Measurements from ENCODE around the gene CHI3L1. TPM values are rescaled to one million over a fixed set of nuclear protein-coding genes. Genes with fewer than 3 reads are reported as not detected.

CHI3L1 gene
- total RNA-seq, 1 experiment from 2014 or later: not detected

DNA sequence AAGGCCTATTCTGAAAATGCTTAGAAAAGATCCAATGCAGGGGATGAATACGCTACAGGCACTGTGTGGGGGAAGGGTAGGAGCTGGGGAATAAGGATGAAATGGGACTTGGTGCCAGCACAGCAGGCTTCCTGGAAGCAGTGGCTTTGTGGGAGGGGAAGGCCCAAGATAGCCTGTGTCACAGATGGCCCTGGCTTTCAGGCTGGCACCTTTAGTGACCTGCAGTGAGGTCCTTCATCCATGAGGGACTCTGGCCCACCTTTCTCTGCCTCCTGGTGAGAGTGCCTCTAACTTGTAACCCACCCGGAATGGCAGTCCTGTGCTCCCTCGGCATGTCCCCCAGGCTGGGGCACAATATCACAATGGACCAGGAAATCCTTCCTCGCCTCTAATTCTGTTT lies 919 bp downstream of the CHI3L1 start:
- Histone ChIP-seq H3K79me2 (ENCODE audit: insufficient read depth, low read length) (no peaks in the 10 kb centered on the region), H2BK5ac (ENCODE audit: insufficient read length, low read length) (no peak overlapping the region), H3K27ac (ENCODE audit: insufficient read length, low read depth, low read length) (no peak overlapping the region), H4K91ac (ENCODE audit: insufficient read length, low read depth, low read length) (no peak overlapping the region), H3K14ac (ENCODE audit: insufficient read depth, low read length) (peak overlapping the region; percentile 20; the same call in 1 of the 2 replicates), H2AFZ (ENCODE audit: low read length) (no peak overlapping the region), H2BK12ac (ENCODE audit: insufficient read length, low read depth, low read length) (no peak overlapping the region), H3K23ac (ENCODE audit: insufficient read length, low read depth, low read length) (no peak overlapping the region), H3K4ac (ENCODE audit: low read depth, low read length) (no peak overlapping the region), H2BK20ac (ENCODE audit: low read depth, low read length, poor library complexity, severe bottlenecking) (no peak overlapping the region), H3K9me3 (ENCODE audit: control insufficient read depth, low read depth, low read length) (no peaks in the 10 kb centered on the region), H4K5ac (ENCODE audit: insufficient read length, low read depth, low read length) (no peak overlapping the region), H3K4me2 (ENCODE audit: insufficient read depth, insufficient read length, low read length) (no peak overlapping the region), H3K4me1 (ENCODE audit: insufficient read depth, low read length) (peaks cover 6% of the 10 kb centered on the region; the same call in 1 of the 2 replicates), H3K27me3 (ENCODE audit: insufficient read depth, low read length) (no peaks in the 10 kb centered on the region), H4K8ac (replicated peaks; ENCODE audit: insufficient read length, low read depth, low read length) (no peak overlapping the region), H3T11ph (ENCODE audit: low read length) (no peak overlapping the region), H3K56ac (ENCODE audit: insufficient read length, low read depth, low read length) (no peak overlapping the region), H2AK5ac (ENCODE audit: insufficient read length, low read length) (no peak overlapping the region), H3K9ac (ENCODE audit: extremely low read depth, insufficient read length, low read length) (no peak overlapping the region), H3K79me1 (ENCODE audit: insufficient read depth, low read depth, low read length, poor library complexity, severe bottlenecking) (no peaks in the 10 kb centered on the region), H3K18ac (ENCODE audit: insufficient read length, low read depth, low read length) (no peak overlapping the region), H2BK15ac (ENCODE audit: low read depth, low read length) (no peak overlapping the region), H4K20me1 (ENCODE audit: control insufficient read depth, insufficient read depth, insufficient read length) (no peaks in the 10 kb centered on the region), H2BK120ac (ENCODE audit: low read depth, low read length, poor library complexity, severe bottlenecking) (no peak overlapping the region), H3K23me2 (ENCODE audit: insufficient read length, low read depth, low read length, poor library complexity, severe bottlenecking) (peaks cover 3% of the 10 kb centered on the region)
- no peak for DNase-seq
- Mint-ChIP-seq H3K27me3 (ENCODE audit: low read depth) (no peaks in the 10 kb centered on the region; the same call in 1 of the 2 replicates), H3K4me1 (peaks cover 29 to 41% of the 10 kb centered on the region in 2 experiments), H3K27ac (peak overlapping the region in 1 of 3 experiments; percentile 44; a peak in 2 of 7 replicates), H3K4me3 (0 out of 5 replicates have a peak overlapping the region, but pooled peaks of 1 of the 2 experiments have one; percentile 11), H3K9me3 (no peaks in the 10 kb centered on the region; a peak in 2 of 5 replicates), H3K36me3 (ENCODE audit: insufficient read depth in 1 of 3, low read depth in 3 of 3) (no peaks in the 10 kb centered on the region)
- TF ChIP-seq, protein P1, sequence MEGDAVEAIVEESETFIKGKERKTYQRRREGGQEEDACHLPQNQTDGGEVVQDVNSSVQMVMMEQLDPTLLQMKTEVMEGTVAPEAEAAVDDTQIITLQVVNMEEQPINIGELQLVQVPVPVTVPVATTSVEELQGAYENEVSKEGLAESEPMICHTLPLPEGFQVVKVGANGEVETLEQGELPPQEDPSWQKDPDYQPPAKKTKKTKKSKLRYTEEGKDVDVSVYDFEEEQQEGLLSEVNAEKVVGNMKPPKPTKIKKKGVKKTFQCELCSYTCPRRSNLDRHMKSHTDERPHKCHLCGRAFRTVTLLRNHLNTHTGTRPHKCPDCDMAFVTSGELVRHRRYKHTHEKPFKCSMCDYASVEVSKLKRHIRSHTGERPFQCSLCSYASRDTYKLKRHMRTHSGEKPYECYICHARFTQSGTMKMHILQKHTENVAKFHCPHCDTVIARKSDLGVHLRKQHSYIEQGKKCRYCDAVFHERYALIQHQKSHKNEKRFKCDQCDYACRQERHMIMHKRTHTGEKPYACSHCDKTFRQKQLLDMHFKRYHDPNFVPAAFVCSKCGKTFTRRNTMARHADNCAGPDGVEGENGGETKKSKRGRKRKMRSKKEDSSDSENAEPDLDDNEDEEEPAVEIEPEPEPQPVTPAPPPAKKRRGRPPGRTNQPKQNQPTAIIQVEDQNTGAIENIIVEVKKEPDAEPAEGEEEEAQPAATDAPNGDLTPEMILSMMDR (conservative IDR thresholded peaks at IDR 0.05): no peak
- WGBS (ENCODE audit: extremely low coverage, insufficient read length, low lambda C conversion rate): no CpG with 5 or more reads among the region's 4 CpGs
